Peyer's patch (tissue), 4 donors: ENCODE measurements around the gene RGS3.

Experiments
- CTCF ChIP-seq, 6 experiments: fragments of 450-650 bp in 4 of 6; fragments of 200-600 bp in 2 of 6; sonication (generic) in 1 of 6; IDR thresholded peaks; one replicate each; pipeline ENCODE4 v1.5.1; 2017 to 2019; ENCODE audit warnings: antibody characterized with exemption in 6 of 6, mild to moderate bottlenecking in 3 of 6, moderate library complexity in 1 of 6
- POLR2A ChIP-seq, 2 donors: fragments of 450-650 bp; IDR thresholded peaks; one replicate each; pipeline ENCODE4 v1.5.1; 2017; ENCODE audit warnings: antibody characterized with exemption in 2 of 2, mild to moderate bottlenecking in 2 of 2, moderate library complexity in 2 of 2

GRCh38 chr9:113594484-113595299, 131.2 kb downstream of the RGS3 start:
- no peak for TF ChIP-seq POLR2A (IDR thresholded peaks at IDR 0.05)
- no peak for TF ChIP-seq CTCF (IDR thresholded peaks at IDR 0.05)
